ENCODE measurements around the gene GRK5.

GRCh38 chr10:119447823-119448546, 240.6 kb downstream of the GRK5 start:
- TF ChIP-seq SPI1 (IDR thresholded peaks at IDR 0.05; ENCODE audit: low read depth, low read length) (no peak), POLR2A (IDR thresholded peaks at IDR 0.05; ENCODE audit: low read depth, low read length) (no peak), PAX5 (IDR thresholded peaks at IDR 0.05; ENCODE audit: insufficient read depth, low read length, severe bottlenecking) (no peak), POLR2AphosphoS5 (IDR thresholded peaks at IDR 0.05; ENCODE audit: low read depth, low read length) (no peak), TAF1 (IDR thresholded peaks at IDR 0.05; ENCODE audit: low read depth, low read length) (no peak), POU2F2 (IDR thresholded peaks at IDR 0.05; ENCODE audit: low read depth, low read length) (no peak)
